ENCODE measurements around the gene HBS1L.
A peak's percentile ranks its signal among the peaks of the same experiment; 100 is the strongest.

Gene HBS1L

DNA sequence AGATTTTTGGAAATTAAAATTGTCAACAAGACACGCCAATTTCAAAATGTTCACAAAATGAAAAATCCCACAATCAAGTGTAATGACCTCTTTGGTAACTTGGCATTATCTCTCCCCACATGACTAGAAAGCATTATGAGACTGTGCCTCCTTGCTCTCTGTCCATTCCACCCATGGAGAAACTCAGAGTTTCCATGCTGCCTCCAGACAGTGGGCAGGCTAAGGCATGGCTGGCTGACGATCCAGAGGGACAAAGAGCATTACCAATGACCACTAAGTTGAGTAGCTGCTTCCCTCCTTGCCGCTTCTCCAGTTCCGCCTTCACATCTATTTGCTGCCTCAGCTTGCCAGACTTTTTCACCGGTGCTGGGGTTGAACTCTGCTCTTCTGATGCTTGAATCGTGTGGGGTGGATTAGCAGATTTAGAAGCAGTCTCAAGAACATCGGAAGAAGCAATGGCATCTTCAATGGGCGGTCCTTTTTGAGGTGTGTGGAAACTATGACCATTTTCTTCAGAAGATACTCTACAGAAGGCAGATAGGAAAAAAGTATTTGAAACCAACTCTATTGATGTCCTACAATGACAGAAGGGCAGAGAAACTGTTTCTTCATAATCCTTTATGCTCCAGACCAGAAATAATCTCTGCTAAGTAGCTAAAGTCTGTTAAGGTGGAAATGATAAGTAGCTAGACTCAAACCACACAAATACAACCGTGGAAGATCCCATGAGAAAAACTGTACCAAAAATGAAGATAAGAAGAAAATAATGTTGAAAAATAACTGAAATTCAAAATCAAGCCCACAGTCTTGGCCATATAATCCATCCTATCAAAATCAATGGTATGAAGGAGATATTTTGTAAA is 57.3 kb downstream of the HBS1L start:
- no peak for DNase-seq

GRCh38 chr6:134995536-134995935 is 59.1 kb downstream of the HBS1L start:
- no peak for DNase-seq

DNA sequence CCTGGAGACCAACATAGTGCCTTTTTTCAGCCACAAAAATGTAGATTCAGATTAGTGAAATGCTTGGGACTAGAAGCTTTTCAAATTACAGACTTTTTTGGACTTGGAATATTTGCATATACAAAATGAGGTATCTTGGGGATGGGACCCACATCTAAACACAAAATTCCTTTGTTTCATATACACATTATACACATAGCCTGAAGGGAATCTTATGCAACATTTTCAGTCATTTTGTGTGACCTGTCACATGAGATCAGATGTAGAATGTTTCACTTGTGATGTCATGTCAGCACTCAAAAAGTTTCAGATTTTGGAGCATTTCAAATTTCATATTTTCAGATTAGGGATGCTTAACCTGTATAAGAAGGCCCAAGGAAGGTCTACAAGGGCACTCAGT is 60.2 kb downstream of the HBS1L start:
- no peak for DNase-seq

DNA sequence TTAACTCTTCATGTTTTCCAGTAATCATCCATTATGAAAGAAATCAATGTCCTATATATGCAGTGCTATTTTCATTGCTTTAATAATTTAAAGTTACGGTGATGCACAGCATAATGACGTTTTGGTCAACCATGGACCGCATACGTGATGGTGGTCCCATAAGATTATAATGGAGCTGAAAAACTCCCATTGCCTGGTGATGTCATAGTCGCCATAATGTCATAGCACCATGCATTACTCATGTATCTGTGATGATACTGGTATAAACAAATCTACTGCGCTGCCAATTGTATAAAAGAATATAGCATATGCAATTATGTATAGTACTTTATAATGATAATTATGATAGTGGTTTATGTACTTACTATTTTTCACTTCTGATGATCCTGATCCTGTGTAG is 62.5 kb downstream of the HBS1L start:
- DNase-seq, result no peak

- DNase-seq, result no peak
Observed at GRCh38 chr6:134990262-134990661, 64.4 kb downstream of the HBS1L start.

DNA sequence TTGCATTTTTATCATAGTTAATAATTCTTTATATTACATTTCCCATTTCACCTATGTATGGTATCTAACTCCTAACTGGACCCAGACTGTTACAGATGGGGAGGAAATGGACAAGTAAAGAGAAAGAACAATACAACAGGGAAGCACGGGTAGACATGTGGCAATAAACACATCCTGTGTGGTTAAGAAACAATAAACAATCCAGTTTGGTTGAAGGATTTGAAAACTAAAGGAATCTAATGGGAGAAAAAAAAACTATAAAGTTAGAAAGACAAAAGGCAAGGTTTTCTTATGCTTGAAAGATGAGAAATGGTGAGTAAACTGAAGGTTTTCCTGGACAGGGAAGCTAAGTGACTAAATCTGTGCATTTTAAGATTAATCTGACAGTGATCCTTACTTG is 69.8 kb downstream of the HBS1L start:
- no peak for DNase-seq

- DNase-seq, result no peak
Observed at GRCh38 chr6:134983823-134984222, 70.8 kb downstream of the HBS1L start.

DNA sequence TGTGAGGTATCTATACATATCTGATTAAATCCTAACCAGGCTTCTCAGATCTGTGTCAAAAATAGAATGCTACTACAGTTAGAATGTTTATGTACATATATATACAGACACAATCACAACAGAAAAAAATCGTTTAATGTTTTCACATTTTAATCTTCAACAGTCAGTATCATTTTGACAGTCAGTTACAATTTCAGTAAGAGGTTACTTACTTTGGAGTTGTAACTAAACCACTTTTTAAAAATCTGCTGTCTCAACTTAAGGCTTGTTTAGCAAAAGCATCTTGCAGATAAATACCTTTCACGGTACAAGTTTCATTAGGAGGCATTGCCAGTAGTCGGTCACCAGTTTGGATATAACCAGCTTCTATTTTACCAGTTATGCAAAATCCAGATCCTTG is 72.5 kb downstream of the HBS1L start:
- peak in 1 of 5 experiments; percentile 81 for DNase-seq

DNA sequence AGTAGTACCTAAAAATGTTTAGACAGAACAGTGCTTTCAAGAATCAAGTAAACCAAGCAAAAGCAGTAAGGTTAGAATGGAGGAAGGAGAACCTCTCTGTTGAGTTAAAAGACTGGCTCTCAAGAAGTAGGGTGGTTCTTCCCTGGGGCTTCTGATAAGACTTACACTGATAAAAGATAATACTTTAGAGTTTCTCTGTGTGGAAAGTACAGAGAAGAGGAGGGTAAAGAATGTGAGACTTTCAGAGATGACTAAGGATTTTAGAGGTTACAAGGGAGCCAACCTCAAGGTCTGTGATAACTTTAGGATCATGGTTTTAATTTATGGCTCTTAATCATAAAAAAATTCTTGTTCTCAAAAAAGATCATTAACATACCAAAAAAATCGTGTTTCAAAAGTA is 73.8 kb downstream of the HBS1L start:
- DNase-seq, result peak in 1 of 5 experiments; percentile 88

- DNase-seq, result peak in 2 of 5 experiments; percentile 40 to 97
Observed at GRCh38 chr6:134979142-134979541, 75.5 kb downstream of the HBS1L start.

DNA sequence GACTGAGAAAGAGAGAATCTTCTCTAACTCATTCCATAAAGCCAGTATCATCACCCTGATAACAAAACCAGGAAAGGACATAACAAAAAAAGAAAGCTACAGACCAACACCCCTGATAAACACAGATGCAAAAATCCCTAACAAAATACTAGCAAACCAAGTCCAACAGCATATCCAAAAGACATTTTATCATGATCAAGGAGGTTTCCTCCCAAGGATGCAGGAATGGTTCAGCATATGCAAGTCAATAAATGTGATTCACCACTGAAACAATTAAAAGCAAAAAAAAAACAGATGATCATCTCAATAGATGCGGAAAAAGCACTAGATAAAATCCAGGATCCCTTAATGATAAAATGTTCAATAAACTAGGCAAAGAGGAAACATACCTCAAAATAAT is 80.3 kb downstream of the HBS1L start:
- DNase-seq, result no peak

DNA sequence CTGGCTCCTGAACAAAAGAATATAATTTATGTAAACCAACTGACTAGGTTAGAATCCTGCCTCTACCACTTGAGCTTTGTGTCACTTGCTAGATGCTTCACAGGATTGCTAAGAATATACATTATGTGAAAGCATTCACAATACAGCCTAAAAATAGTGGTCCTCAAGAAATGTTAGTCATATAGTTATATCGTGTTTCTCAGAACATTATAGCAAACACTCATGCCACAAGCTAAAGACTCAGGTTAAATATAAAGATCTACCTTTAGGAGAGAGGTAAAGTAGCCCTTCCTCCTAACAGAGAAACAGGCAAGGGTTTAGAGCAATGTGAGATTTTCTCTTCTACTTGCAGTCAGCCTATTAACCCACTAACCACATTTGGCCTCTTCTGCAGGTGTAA is 86.9 kb downstream of the HBS1L start:
- DNase-seq, result no peak

- DNase-seq, result no peak
Observed at GRCh38 chr6:134964451-134965203, 90.0 kb downstream of the HBS1L start.

- no peak for DNase-seq
Observed at GRCh38 chr6:134962421-134962820, 92.2 kb downstream of the HBS1L start.

GRCh38 chr6:134961366-134961765 is 93.3 kb downstream of the HBS1L start:
- DNase-seq, result peak in 1 of 5 experiments; percentile 79

- no peak for DNase-seq
Observed at GRCh38 chr6:134959603-134960002, 95.0 kb downstream of the HBS1L start.

DNA sequence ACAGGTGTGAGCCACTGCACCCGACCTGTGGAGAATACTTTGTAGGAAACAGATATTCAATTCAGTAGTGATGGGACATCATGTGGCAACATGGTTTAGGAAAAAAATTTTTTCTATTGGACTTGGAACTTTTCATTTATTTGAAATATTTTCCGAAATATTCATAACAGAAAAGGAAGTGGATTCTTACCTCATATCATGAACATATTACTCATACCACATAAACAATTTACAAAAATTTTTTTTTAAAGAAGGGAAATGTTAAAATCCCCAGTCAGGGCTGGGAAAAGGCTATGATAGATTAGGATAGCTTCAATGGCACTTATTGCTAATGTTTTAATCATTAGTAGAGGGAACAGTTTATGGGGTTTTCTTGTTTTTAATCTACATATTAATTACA is 97.9 kb downstream of the HBS1L start:
- DNase-seq, result no peak

GRCh38 chr6:134956032-134956431 is 98.6 kb downstream of the HBS1L start:
- DNase-seq, result no peak

GRCh38 chr6:134954272-134955000 is 100.2 kb downstream of the HBS1L start:
- no peak for DNase-seq

DNA sequence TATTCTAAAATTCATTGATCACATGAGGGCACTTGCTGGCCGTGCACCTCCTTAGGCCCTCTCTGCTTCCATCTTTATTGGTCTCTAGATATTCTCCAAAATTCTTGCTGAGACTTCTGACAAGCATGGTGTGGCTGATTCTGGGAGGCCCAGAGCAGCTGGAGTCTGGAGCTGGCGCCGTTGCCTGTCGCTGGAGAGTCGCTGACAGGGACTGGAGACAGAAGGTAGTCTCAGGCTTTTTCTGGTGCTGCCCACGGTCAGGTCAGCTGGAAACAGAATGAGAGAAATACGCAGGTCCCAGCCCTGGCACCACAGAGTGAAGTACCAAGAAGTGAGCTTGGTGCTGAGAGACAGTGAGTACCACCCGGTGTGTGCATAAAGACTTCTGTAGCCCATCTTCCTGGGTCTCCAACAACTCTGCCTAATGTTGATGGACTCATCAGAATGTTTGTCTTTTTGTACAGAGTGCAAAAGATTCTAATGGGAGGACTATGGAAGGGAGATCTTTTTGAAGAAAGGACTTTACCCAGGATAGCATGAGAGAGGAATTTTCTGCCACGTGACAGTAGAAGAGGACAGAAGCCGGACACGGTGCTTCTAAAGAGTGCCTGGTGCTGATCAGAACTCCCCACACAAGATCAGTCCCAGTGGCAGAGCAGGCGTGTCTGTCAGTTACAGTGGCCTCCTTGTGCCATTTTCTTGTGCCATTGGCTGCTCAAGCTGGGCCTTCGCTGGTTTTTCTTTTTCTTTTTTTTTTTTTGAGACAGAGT is 102.9 kb downstream of the HBS1L start:
- no peak for DNase-seq

DNA sequence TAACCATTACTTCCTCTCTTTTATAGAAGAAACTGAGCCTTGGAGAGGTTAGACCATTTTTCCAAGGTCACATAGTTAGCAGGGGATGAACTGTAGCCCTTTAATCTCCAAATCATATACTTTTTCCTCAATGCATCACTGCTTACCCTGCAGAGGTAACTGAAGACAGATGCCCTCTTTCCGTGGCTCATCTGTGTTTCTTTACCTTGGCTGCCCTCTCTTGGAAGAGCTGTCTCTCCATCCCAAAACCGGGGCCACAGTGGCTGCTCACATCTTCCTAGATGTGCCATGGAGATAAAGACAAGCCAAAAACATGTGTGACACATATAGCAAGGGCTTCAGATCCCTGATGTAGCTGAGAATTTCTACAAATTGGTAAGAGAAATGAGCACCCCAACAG is 104.1 kb downstream of the HBS1L start:
- no peak for DNase-seq

- no peak for DNase-seq
Observed at GRCh38 chr6:134949927-134950326, 104.7 kb downstream of the HBS1L start, which contains the start of gene ALDH8A1. TSS of gene ALDH8A1 (minus strand) at chr6:134950101. CDS start at chr6:134950053, 48 bp downstream.

Measured in T-helper 2 cell (primary cell).